Prostate gland (tissue), 2 donors: ENCODE results near the gene CUX1. TPM values are rescaled to one million over a fixed set of nuclear protein-coding genes. Genes with fewer than 3 reads are reported as not detected.

ENCODE experiments used
- DNase-seq: peaks from one replicate; pipeline ENCODE4 v3.0.0-alpha.2; 2019; ENCODE audit warnings: low spot score
- H3K27ac ChIP-seq, 2 donors: fragments of 200-600 bp; sonication (generic); 2 replicates each; pipeline ENCODE4 v1.5.1; 2017 to 2019
- H3K27me3 ChIP-seq: fragments of 200-600 bp; sonication (generic); replicated peaks from 2 replicates; pipeline ENCODE4 v1.5.1; 2019; ENCODE audit not compliant: insufficient read depth
- H3K36me3 ChIP-seq, 2 donors: fragments of 200-600 bp; sonication (generic); 1 replicate in 1 of 2; 2 replicates in 1 of 2; pipeline versions ENCODE4 v1.5.1 to v1.8.1; 2017 to 2019
- H3K4me1 ChIP-seq: fragments of 200-600 bp; sonication (generic); replicated peaks from 2 replicates; pipeline ENCODE4 v1.5.1; 2019
- H3K4me3 ChIP-seq, 2 donors: fragments of 200-600 bp; sonication (generic); 2 replicates each; pipeline ENCODE4 v1.5.1; 2017 to 2019
- H3K9me3 ChIP-seq: fragments of 200-600 bp; sonication (generic); 2 replicates; pipeline ENCODE4 v1.5.1; 2017
- POLR2A ChIP-seq: fragments of 450-650 bp; IDR thresholded peaks from one replicate; pipeline ENCODE4 v1.6.1; 2016; ENCODE audit warnings: antibody characterized with exemption, mild to moderate bottlenecking
- POLR2AphosphoS5 ChIP-seq: sonication (generic); formaldehyde crosslinking; IDR thresholded peaks from one replicate; pipeline ENCODE4 v1.6.1; 2017; ENCODE audit warnings: antibody characterized with exemption
- WGBS: methylation state at CpG from one replicate; pipeline ENCODE4 v1.1.5; 2018; 5-methylcytosine and 5-hydroxymethylcytosine counted together
- intact Hi-C: fragments of 100-400 bp; cut with DNase I; formaldehyde crosslinking; loops from one replicate; pipeline ENCODE4 v1.14.2; 2022
- total RNA-seq, 2 donors: library from RNA; depleted of rRNA; stranded (reverse); fragments of >200 nt; gene quantifications; one replicate each; pipeline ENCODE4 v1.1.0, GENCODE V29; 2016
- TF ChIP-seq, protein P1 (sequence below), 4 experiments: fragments of 200-600 bp in 2 of 4; fragments of 450-650 bp in 2 of 4; sonication (generic) in 2 of 4; IDR thresholded peaks; 1 replicate in 3 of 4; 2 replicates in 1 of 4; pipeline ENCODE4 v1.5.1; 2016 to 2019; ENCODE audit warnings: antibody characterized with exemption in 4 of 4, mild to moderate bottlenecking in 2 of 4, moderate library complexity in 2 of 4

The CUX1 gene
- total RNA-seq, 2 donors from 2014 or later: 96.3 to 99.2 TPM

DNA sequence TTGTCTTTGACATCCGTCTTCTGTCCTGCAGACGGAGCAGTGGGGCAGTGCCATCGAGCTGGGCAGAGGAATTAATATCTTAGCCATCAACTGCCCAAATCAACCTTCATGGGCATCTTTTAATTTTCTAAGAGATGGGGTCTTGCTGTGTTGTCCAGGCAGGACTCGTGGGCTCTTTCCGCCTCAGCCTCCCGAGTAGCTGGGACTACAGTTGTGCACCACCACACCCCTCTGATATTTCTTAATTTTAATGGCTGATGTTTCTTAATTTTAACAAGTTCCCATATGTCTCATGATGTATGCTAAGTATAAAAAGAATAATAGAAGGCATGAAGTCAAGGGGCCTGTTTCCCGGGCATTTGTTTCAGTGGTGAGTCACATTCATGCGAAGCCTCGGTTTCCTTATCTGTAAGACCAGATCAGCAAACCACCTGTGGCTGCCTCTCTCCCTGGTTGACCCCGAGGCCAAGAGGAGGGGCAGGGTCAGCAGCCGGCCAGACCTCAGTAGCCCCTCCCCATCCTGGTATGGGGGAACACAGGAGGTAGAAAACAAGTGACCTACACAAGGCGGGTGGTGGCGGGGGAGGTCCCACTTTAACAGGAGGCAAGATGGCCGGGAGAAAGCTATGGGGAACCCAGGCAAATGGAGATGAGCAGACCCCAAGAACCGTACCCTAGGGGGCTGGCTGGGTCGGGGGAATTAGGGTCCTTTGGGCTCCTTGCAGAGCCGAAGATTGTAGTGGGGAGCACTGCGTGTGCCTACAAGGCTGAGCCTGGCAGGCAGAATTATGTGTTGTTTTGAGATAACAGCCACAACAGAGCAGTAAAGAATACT lies 85.5 kb downstream of the CUX1 start:
- H3K27me3 ChIP-seq: no peaks in the 10 kb centered on the region
- DNase-seq: no peak
- H3K4me1 ChIP-seq: peaks cover 19% of the 10 kb centered on the region
- no peak overlapping the region for H3K4me3 ChIP-seq
- H3K27ac ChIP-seq: no peak overlapping the region
- intact Hi-C loops: no loop called here
- H3K36me3 ChIP-seq: no peaks in the 10 kb centered on the region
- TF ChIP-seq, protein P1, sequence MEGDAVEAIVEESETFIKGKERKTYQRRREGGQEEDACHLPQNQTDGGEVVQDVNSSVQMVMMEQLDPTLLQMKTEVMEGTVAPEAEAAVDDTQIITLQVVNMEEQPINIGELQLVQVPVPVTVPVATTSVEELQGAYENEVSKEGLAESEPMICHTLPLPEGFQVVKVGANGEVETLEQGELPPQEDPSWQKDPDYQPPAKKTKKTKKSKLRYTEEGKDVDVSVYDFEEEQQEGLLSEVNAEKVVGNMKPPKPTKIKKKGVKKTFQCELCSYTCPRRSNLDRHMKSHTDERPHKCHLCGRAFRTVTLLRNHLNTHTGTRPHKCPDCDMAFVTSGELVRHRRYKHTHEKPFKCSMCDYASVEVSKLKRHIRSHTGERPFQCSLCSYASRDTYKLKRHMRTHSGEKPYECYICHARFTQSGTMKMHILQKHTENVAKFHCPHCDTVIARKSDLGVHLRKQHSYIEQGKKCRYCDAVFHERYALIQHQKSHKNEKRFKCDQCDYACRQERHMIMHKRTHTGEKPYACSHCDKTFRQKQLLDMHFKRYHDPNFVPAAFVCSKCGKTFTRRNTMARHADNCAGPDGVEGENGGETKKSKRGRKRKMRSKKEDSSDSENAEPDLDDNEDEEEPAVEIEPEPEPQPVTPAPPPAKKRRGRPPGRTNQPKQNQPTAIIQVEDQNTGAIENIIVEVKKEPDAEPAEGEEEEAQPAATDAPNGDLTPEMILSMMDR (IDR thresholded peaks at IDR 0.05): no peak
- TF ChIP-seq POLR2A: no peak
- TF ChIP-seq POLR2AphosphoS5: no peak
- no peaks in the 10 kb centered on the region for H3K9me3 ChIP-seq
- 85% methylated on average over 18 of the region's 18 CpGs for WGBS

DNA sequence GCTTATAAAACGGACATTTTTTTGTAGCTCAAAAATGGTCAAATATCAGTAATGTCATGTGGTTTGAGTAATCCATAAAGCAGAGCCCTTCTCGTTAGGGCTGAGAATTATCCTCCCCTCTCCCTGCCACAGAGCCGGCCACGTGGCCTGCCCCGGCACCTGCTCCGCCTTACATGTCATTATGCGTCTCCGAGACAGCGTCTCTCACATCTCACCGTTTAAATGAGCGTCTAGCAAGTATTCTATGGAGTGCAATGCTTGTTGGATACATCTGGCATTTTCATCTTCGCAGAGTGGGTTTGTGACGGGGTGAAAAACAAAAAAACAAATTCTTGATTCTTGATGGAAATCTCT lies 86.1 kb downstream of the CUX1 start:
- H3K27me3 ChIP-seq: no peaks in the 10 kb centered on the region
- peaks cover 18% of the 10 kb centered on the region for H3K4me1 ChIP-seq
- no peak for DNase-seq
- intact Hi-C loops: no loop called here
- no peaks in the 10 kb centered on the region for H3K36me3 ChIP-seq
- no peak overlapping the region for H3K27ac ChIP-seq
- TF ChIP-seq POLR2AphosphoS5 (no peak), POLR2A (no peak)
- TF ChIP-seq, protein P1 (IDR thresholded peaks at IDR 0.05): no peak
- 92% methylated on average over 13 of the region's 13 CpGs for whole genome bisulfite sequencing
- no peak overlapping the region for H3K4me3 ChIP-seq
- no peaks in the 10 kb centered on the region for H3K9me3 ChIP-seq

DNA sequence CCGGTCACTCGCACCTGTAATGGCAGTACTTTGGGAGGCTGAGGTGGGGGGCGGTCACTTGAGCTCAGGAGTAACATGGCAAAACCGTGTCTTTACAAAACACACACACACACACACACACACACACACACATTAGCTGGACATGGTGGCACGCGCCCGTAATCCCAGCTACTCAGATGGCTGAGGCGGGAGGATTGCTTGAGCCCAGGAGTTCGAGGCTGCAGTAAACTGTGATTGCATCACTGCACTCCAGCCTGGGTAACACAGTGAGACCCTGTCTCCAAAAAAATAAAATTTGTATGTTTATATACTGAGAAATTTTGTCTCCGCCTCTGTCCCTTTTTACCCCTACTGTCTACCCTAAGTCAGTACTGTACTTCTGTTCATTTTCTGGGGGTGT lies 86.6 kb downstream of the CUX1 start:
- Histone ChIP-seq H3K36me3 (no peaks in the 10 kb centered on the region), H3K4me1 (peaks cover 12% of the 10 kb centered on the region), H3K4me3 (no peak overlapping the region), H3K27ac (no peak overlapping the region), H3K9me3 (no peaks in the 10 kb centered on the region), H3K27me3 (no peaks in the 10 kb centered on the region)
- DNase-seq: no peak
- TF ChIP-seq POLR2A (no peak), POLR2AphosphoS5 (no peak)
- TF ChIP-seq, protein P1 (IDR thresholded peaks at IDR 0.05): no peak
- intact Hi-C loops: no loop called here
- WGBS: 93% methylated on average over 10 of the region's 10 CpGs

DNA sequence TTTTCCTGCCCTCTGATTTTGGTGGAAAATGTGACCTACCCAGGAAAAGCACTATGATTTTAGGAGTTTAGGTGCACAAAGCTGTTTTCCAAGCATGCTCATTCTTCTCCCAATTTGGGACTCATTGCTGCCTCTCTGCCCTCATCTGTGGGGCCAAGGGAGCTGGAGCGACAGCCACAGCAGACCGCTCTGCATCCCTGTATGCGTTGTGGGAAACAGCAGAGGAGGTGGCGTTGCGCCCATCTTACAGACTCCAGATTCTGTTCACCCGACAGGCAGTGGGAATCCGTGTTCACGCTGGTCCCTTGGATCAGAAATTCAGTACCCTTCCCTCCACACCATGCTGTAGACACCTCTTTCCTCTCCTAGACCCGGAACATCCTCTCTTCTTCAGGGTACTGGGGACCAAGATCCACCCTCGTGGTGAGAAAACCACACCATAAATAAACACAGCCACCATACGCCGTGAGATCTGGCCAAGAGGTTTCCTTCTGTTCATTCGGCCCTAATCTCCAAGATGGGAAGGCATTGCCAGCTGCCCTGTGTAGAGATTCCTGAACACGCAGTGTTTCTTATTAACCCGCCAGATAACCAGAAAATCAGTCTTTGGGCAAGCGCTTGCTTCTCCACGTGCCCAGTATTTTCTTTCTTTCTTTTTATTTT lies 87.9 kb downstream of the CUX1 start:
- intact Hi-C loops: no loop called here
- 92% methylated on average over 17 of the region's 17 CpGs for WGBS

DNA sequence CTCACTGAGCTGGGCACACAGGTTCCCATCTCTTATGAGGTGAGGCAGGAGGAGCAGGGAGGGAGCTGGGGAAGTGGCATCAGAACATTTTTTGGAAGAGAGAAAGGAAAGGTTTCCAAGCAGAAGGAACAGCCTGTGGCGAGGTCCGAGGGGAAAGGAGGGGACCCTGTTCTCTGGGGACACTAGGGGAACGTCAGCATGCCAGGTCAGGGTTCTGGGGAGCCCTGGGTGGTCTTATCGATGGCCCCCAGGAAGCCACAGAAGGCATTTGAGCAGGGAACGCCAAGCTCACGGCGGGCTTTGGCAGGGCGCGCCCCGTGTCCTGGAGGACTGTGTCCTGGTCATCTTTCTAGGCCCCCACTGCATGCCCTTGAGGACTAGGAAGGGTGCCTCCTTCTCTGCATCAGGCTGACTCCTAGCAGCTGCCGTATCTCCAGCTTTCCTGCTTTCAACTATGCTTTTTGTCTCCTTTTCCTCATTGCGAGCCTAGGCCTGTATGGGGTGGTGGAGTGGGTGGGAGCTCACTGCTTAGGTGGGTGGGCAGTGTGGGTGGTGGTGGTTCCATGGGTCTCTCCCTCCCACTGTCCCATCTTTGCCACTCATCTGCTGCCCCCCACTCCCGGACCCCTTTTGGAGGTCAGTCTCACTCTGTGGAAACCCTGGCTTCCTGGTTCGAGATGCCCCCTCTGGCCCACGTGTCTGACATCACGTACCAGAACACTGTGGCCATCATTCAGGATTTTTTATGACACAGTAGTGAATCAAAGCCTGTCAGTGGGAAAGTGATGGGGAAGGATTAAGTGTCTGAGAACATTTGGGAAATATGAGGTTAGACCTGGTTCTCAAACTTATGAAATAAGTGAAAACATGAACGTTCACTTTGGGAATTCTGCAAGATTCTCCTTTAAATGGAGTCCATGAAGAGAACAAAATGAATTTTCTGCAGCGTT lies 89.1 kb downstream of the CUX1 start:
- no peak for DNase-seq
- 91% methylated on average over 18 of the region's 18 CpGs for WGBS
- H3K27ac ChIP-seq: no peak overlapping the region
- H3K9me3 ChIP-seq: no peaks in the 10 kb centered on the region
- no peaks in the 10 kb centered on the region for H3K36me3 ChIP-seq
- peaks cover 3% of the 10 kb centered on the region for H3K4me1 ChIP-seq
- intact Hi-C loops: no loop called here
- no peak overlapping the region for H3K4me3 ChIP-seq
- H3K27me3 ChIP-seq: no peaks in the 10 kb centered on the region
- TF ChIP-seq POLR2A (no peak), POLR2AphosphoS5 (no peak)
- TF ChIP-seq, protein P1 (IDR thresholded peaks at IDR 0.05): no peak

More for the DNA sequence above, 87.9 kb downstream of the CUX1 start:
- Histone ChIP-seq H3K9me3 (no peaks in the 10 kb centered on the region), H3K36me3 (no peaks in the 10 kb centered on the region), H3K4me3 (no peak overlapping the region), H3K27ac (no peak overlapping the region), H3K27me3 (no peaks in the 10 kb centered on the region), H3K4me1 (peaks cover 9% of the 10 kb centered on the region)
- TF ChIP-seq POLR2AphosphoS5 (no peak), POLR2A (no peak)
- no peak for DNase-seq
